Measurements from ENCODE around the gene OTOR.

Gene OTOR, protein sequence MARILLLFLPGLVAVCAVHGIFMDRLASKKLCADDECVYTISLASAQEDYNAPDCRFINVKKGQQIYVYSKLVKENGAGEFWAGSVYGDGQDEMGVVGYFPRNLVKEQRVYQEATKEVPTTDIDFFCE

DNA sequence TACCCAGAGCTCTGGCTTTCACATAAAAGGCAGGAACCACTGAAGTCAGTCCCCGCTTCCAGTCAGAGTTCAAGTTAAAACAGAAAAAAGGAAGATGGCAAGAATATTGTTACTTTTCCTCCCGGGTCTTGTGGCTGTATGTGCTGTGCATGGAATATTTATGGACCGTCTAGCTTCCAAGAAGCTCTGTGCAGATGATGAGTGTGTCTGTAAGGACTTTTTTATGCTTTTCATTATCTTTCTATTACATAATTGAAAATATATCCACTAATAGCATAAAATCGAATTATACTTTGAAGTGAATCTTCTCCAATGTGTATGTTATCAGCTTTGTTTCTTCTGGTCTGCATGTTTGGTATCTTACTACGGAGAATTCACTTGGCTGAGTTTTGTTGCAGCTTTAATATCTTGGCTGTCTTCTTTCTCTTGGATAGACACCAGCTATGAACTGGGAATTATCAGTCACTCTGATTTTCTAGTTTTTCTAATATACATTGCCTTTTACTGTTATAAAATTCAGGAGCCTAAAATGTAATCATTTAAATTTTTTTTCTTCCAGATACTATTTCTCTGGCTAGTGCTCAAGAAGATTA lies at the start of gene OTOR:
OTOR (plus strand) TSS at position 51 of the 593 bp plus-strand sequence; CDS start at position 95, 44 bp downstream.
- Histone ChIP-seq H3K9ac (no peak within 1 kb of the TSS), H3K4me2 (peak within 1 kb of the TSS; percentile 66), H4K20me1 (no peaks in the 10 kb centered on the region), H3K27ac (peak within 1 kb of the TSS; percentile 77), H3K9me3 (no peaks in the 10 kb centered on the region), H3K4me1 (peaks cover 53% of the 10 kb centered on the region), H3K4me3 (peak within 1 kb of the TSS; percentile 65; the same call in 1 of the 2 replicates), H3K36me3 (no peaks in the 10 kb centered on the region), H3K27me3 (no peaks in the 10 kb centered on the region)
- TF ChIP-seq Cebpa-rat (IDR thresholded peaks at IDR 0.05): no peak

DNA sequence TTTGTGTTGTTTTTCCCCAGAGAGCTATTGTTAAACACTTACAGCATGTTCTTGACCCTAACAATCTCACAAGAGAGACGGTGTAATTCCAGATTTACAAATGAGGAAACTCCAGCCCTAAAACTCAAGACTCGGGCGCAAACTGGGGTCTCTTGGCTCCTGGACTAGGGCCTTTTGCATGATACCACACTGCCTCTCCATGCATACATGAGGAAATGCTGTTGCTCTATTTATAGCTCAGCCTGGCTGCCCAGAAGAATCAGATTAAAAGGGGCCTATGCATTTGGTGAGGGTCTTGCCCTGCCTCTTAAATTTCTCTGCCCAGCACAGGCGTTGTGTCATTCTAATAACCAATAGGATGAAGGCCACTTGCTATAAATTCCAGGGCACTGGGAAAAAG lies 48.9 kb upstream of the OTOR start:
- no peak for TF ChIP-seq Cebpa-rat (IDR thresholded peaks at IDR 0.05)
- no peak overlapping the region for H3K4me3 ChIP-seq
- no peak overlapping the region for H3K9ac ChIP-seq
- H3K27me3 ChIP-seq: no peaks in the 10 kb centered on the region
- no peaks in the 10 kb centered on the region for H3K36me3 ChIP-seq
- H3K9me3 ChIP-seq: no peaks in the 10 kb centered on the region
- no peaks in the 10 kb centered on the region for H4K20me1 ChIP-seq
- H3K4me2 ChIP-seq: peak overlapping the region; percentile 55
- peak overlapping the region; percentile 21; the same call in 1 of the 2 replicates for H3K27ac ChIP-seq
- peaks cover 57% of the 10 kb centered on the region for H3K4me1 ChIP-seq

DNA sequence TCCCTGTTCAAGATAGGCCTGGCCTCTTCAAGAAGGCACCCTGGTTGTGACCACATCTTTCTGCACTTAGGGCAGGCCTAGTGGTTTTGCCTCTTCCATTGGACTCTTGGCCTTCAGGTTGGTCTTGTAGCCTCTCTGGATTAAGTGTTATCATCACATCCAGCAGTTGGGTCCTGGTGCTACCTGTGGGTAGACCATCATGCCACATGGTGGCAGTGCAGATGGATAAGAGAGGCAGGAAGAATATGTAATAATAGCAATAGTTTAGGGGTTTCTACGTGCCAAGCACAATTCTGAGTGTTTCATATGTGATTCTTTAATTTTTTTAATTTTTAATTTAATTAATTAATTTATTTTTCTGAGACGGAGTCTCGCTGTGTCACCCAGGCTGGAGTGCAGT lies 46.9 kb upstream of the OTOR start:
- H3K9ac ChIP-seq: no peak overlapping the region
- no peak overlapping the region for H3K4me3 ChIP-seq
- H3K4me2 ChIP-seq: no peak overlapping the region
- peaks cover 20% of the 10 kb centered on the region for H3K9me3 ChIP-seq
- peaks cover 39% of the 10 kb centered on the region for H3K4me1 ChIP-seq
- no peaks in the 10 kb centered on the region for H4K20me1 ChIP-seq
- no peak for TF ChIP-seq Cebpa-rat (IDR thresholded peaks at IDR 0.05)
- 0 out of 2 replicates have a peak, but pooled peaks cover 4% of the 10 kb centered on the region for H3K36me3 ChIP-seq
- H3K27ac ChIP-seq: no peak overlapping the region
- no peaks in the 10 kb centered on the region for H3K27me3 ChIP-seq

DNA sequence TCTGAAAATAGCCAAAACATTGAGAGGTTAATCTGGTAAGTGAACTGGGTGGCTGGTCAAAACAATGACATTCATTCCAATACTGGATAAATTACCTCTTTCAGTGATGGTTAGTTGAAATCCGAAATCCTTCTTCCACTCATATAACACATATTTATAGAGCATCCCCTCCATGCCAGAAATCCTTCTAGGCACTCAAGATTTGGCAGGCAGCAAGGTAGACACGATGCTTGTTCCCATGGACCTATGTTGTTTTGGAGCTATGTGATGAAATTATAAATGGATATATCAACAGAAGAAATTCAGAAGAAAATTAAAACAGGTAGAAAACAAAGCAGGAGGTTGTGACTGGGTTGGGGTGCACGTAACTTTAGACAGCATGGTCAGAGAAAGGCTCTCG lies 44.6 kb upstream of the OTOR start:
- H3K4me1 ChIP-seq: peaks cover 22% of the 10 kb centered on the region
- H3K27ac ChIP-seq: no peak overlapping the region
- H3K36me3 ChIP-seq: 0 out of 2 replicates have a peak, but pooled peaks cover 4% of the 10 kb centered on the region
- no peak overlapping the region for H3K9ac ChIP-seq
- TF ChIP-seq Cebpa-rat (IDR thresholded peaks at IDR 0.05): no peak
- no peak overlapping the region for H3K4me3 ChIP-seq
- peaks cover 37% of the 10 kb centered on the region for H3K9me3 ChIP-seq
- H4K20me1 ChIP-seq: no peaks in the 10 kb centered on the region
- H3K4me2 ChIP-seq: no peak overlapping the region
- no peaks in the 10 kb centered on the region for H3K27me3 ChIP-seq

DNA sequence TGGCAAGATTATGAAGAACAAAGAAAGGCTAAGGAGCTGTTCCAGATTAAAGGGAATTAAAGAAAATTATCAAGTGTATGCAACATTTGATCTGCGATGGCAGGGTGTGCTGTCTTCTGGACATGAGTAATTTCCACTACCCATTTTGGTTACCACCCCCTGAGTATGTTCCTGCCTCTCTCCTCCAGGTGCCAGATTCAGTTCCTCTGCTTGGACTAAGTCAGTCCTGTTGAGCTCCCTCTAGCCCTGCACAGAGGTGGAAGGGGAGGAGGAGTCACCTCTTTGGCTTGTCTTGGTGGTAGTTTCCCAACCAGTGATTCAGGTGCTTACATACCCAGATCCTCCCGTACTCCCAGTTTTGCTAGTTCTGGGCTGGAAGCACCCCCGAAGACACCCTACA lies 40.5 kb upstream of the OTOR start:
- H3K27ac ChIP-seq: no peak overlapping the region
- no peak overlapping the region for H3K9ac ChIP-seq
- H3K4me1 ChIP-seq: peaks cover 15% of the 10 kb centered on the region
- H3K36me3 ChIP-seq: 0 out of 2 replicates have a peak, but pooled peaks cover 4% of the 10 kb centered on the region
- no peak for TF ChIP-seq Cebpa-rat (IDR thresholded peaks at IDR 0.05)
- no peak overlapping the region for H3K4me3 ChIP-seq
- no peak overlapping the region for H3K4me2 ChIP-seq
- H3K27me3 ChIP-seq: no peaks in the 10 kb centered on the region
- no peaks in the 10 kb centered on the region for H4K20me1 ChIP-seq
- H3K9me3 ChIP-seq: peaks cover 37% of the 10 kb centered on the region

DNA sequence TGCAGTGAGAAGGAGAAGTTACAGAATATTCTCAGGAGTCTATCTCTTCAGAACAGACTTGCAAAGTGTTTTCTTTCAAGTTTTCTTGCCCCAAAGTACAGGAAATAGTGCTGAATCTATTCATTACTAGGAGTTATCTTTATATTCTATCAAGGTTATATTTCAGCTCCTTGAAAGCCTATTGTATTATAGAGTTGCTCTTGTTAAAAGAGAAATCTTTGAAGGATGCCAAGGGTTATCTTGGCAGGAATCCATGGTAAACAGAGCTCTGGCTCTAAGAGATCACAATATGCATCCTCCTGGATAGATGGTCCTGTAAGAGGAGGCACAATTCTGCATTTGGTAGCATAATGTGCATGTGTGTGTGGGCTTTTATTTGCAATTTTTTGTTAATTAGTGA lies 39.6 kb upstream of the OTOR start:
- Histone ChIP-seq H3K4me1 (peaks cover 15% of the 10 kb centered on the region), H3K4me2 (peak overlapping the region; percentile 46), H3K27me3 (no peaks in the 10 kb centered on the region), H3K4me3 (no peak overlapping the region), H4K20me1 (no peaks in the 10 kb centered on the region), H3K36me3 (0 out of 2 replicates have a peak, but pooled peaks cover 4% of the 10 kb centered on the region), H3K9me3 (peaks cover 37% of the 10 kb centered on the region), H3K9ac (no peak overlapping the region), H3K27ac (no peak overlapping the region)
- TF ChIP-seq Cebpa-rat (IDR thresholded peaks at IDR 0.05): no peak

DNA sequence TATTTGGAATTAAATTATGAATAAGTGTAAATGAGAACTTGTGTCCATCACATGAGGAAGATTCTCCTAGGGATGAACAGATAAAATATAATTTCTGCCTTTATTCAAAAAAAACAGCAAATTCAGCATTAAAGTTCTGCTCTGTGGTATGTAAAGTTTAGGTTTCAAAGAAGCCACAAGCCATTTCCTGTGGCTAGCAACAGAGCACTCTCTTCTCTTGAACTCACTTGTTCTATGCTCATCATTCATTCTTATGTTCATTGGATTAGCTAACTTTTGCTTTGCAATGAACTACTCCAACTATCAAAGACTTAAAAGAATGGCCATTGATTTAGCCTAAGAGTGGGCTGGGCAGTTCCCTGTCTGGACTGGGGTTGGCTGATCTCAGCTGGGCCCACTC lies 39.1 kb upstream of the OTOR start:
- H3K4me1 ChIP-seq: peaks cover 15% of the 10 kb centered on the region
- H3K36me3 ChIP-seq: 0 out of 2 replicates have a peak, but pooled peaks cover 4% of the 10 kb centered on the region
- no peak overlapping the region for H3K4me3 ChIP-seq
- H3K27me3 ChIP-seq: no peaks in the 10 kb centered on the region
- no peak overlapping the region for H3K27ac ChIP-seq
- no peak for TF ChIP-seq Cebpa-rat (IDR thresholded peaks at IDR 0.05)
- peaks cover 37% of the 10 kb centered on the region for H3K9me3 ChIP-seq
- peak overlapping the region; percentile 46 for H3K4me2 ChIP-seq
- no peaks in the 10 kb centered on the region for H4K20me1 ChIP-seq
- H3K9ac ChIP-seq: no peak overlapping the region

DNA sequence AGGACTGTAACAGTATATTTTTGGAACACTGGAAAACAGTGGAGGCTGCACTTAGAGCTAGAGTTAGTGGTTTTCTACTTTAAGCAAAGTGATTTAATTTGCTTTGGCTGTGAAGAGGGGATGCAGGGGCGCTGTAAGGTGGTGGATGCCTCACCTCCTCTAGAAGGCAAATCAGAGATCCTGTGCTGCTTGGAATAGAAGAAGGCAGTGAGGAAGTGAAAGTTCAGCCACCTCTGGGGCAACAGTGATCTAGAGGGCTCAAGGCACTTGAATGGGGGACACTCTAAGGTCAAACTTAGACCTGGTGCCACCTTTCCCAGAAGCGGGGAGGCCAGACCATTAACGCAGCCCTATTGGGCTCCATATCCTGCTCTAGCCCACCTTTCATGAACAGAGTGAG lies 37.4 kb upstream of the OTOR start:
- Histone ChIP-seq H3K9ac (no peak overlapping the region), H3K4me1 (peaks cover 15% of the 10 kb centered on the region), H3K27ac (no peak overlapping the region), H3K27me3 (no peaks in the 10 kb centered on the region), H4K20me1 (no peaks in the 10 kb centered on the region), H3K4me3 (no peak overlapping the region), H3K4me2 (no peak overlapping the region), H3K9me3 (peaks cover 23% of the 10 kb centered on the region), H3K36me3 (0 out of 2 replicates have a peak, but pooled peaks cover 4% of the 10 kb centered on the region)
- no peak for TF ChIP-seq Cebpa-rat (IDR thresholded peaks at IDR 0.05)

DNA sequence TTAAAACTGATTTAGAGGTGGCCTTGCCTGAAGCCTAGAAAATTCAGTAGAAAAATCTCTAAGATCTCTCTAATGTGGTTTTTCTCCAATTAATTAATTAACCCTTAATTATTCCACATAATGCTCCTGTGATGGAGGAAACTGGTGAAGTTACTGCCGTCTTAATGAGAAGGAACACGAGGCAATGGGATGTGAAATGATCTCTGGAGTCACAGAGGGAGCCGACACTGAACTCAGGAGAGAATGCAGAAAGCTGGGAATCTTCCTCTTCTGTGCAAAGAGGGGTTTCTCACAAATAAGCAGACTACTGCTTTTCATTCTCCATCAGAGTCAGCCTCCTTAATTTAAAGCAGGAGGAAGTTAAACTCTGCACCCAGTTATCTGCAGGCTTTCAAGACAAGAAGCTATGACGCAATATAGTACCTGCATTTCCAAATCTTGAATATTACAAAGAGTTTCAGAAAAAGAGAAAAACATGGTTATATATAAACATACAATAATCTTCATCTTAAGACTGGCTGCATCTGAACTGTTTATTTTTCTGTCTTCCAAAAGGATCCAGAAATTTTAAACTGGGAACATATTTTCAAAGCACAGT lies 36.4 kb upstream of the OTOR start:
- TF ChIP-seq Cebpa-rat (IDR thresholded peaks at IDR 0.05): peak; percentile 62; the same call in 1 of the 2 replicates
- Histone ChIP-seq H3K4me3 (no peak overlapping the region), H3K27me3 (no peaks in the 10 kb centered on the region), H3K9me3 (peaks cover 13% of the 10 kb centered on the region), H3K4me2 (no peak overlapping the region), H3K27ac (no peak overlapping the region), H3K4me1 (peaks cover 15% of the 10 kb centered on the region), H3K36me3 (no peaks in the 10 kb centered on the region), H3K9ac (no peak overlapping the region), H4K20me1 (no peaks in the 10 kb centered on the region)

DNA sequence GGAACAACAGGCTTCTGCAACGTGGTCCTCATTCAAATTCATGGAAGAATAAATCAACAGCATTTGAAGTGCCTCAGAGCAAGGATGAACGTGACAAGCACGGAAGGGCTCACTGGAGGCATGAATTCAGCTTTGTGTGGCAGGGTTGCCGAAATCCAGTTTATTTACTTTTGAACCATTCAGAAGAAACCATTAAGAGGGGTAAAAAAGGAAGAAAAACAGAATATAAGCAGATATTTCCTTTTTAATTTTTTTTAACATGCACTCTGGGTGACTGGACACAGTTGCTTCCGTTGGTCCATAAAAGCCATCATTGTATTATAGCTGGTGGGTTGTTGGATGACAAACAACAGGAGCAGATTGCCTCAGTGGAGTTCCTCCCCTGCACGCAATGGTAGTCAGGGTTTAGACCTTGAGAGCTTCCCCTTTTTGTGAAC lies 35.6 kb upstream of the OTOR start:
- Histone ChIP-seq H3K4me1 (peaks cover 15% of the 10 kb centered on the region), H3K36me3 (no peaks in the 10 kb centered on the region), H3K27ac (no peak overlapping the region), H3K27me3 (no peaks in the 10 kb centered on the region), H3K9me3 (peaks cover 6% of the 10 kb centered on the region; the same call in 1 of the 2 replicates), H3K4me3 (no peak overlapping the region), H3K4me2 (no peak overlapping the region), H4K20me1 (no peaks in the 10 kb centered on the region), H3K9ac (no peak overlapping the region)
- no peak for TF ChIP-seq Cebpa-rat (IDR thresholded peaks at IDR 0.05)

Data from BLaER1 (cell line).